Right lobe of liver (tissue), 4 donors: Measurements from ENCODE around the gene ATP1A2.

ENCODE experiments used
- CTCF ChIP-seq, 4 donors: fragments of 200-600 bp in 3 of 4; fragments of 450-650 bp in 1 of 4; IDR thresholded peaks; one replicate each; pipeline versions ENCODE4 v1.5.1 to v1.8.0; 2016 to 2022; ENCODE audit warnings: antibody characterized with exemption in 4 of 4, mild to moderate bottlenecking in 2 of 4
- POLR2A ChIP-seq: fragments of 450-650 bp; IDR thresholded peaks from one replicate; pipeline ENCODE4 v1.6.1; 2017; ENCODE audit warnings: antibody characterized with exemption, mild to moderate bottlenecking
- donor health status: DM: no; HTN: no; CAD: no.
- donor health status: DM: no; HTN: no; CAD: no.
- donor health status: DM: no; HTN: yes; CAD: no.

DNA sequence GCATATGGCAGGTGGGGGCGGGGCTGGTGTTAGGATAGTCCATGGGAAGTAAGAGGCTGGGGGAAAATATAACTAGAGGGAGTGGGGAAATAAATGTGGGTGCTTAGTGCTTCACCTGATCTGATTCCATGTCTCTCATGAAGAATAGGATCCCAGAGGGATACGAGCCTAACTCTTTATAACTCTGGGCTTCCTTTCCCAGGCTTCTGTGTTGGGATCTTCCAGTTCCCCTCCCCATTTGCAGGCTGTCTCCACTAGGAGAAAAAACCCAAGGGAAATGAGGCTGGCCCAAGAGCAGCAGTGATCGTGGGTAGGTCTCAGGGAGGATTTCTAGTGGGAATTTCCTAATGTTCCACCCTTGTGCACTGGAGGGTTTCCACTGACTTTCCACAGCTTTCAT is 32.6 kb upstream of the ATP1A2 start:
- TF ChIP-seq CTCF (IDR thresholded peaks at IDR 0.05) = no peak
- TF ChIP-seq POLR2A = no peak
